Measurements from ENCODE around the gene KCTD11.

The KCTD11 gene

GRCh38 chr17:7388856-7389255 is 36.9 kb downstream of the KCTD11 start:
- H3K4me3 ChIP-seq (ENCODE audit: low read depth, low read length), result no peak overlapping the region
- no peak for DNase-seq (ENCODE audit: low read depth)
- TF ChIP-seq CTCF (conservative IDR thresholded peaks at IDR 0.05; ENCODE audit: low read depth, low read length), result no peak

- TF ChIP-seq CTCF (conservative IDR thresholded peaks at IDR 0.05; ENCODE audit: low read depth, low read length), result no peak
- no peak for DNase-seq (ENCODE audit: low read depth)
- H3K4me3 ChIP-seq (ENCODE audit: low read depth, low read length), result no peak overlapping the region
These were observed 38.3 kb downstream of the KCTD11 start for GRCh38 chr17:7389924-7390910.

GRCh38 chr17:7391307-7391706 is 39.3 kb downstream of the KCTD11 start:
- no peak for DNase-seq (ENCODE audit: low read depth)
- no peak overlapping the region for H3K4me3 ChIP-seq (ENCODE audit: low read depth, low read length)
- TF ChIP-seq CTCF (conservative IDR thresholded peaks at IDR 0.05; ENCODE audit: low read depth, low read length), result no peak

DNA sequence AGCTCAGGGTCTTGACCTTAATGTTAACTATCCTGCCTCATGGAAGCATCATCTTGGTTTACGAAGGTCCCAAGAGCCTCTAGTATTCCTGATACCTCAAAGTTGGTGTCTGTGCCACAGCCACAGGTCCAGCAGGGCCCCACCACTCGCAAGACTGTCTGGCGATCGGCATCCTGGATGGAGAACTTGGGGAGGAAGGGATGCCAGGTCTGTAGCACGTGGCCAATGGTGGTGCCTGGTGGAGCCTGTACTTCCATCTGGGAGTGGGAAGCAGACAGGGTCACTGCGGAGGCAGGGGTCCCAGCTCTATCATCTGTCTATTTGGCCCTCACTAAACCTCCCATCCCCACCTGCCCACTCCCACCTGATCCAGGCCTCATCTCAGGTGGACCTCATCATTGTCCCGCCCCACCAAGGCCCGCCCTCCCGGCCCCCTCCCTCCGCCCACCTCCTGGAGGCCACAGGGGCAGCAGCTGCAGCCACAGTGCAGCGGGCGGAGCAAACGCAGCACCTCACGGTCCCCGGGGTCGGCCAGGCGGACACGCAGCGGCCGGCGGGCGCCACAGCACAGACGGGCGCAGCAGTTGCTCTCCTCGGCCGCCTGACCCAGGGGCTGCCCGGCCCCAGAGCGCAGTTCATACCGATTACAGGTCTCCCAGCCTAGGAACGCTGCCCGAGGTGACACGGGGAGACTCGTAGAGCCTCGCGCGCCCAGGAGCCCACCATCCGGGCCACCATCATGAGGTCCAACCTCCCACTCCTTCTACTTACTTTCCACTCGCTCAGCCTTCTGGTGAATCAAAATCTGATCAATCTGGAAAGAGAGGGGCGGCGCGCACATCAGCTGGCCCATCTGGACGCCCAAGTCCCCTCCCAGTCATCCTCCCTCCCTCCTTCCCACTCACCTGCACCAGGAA is 41.0 kb downstream of the KCTD11 start:
- peak overlapping the region; percentile 85 for H3K4me3 ChIP-seq (ENCODE audit: low read depth, low read length)
- no peak for TF ChIP-seq CTCF (conservative IDR thresholded peaks at IDR 0.05; ENCODE audit: low read depth, low read length)
- DNase-seq (ENCODE audit: low read depth), result no peak

GRCh38 chr17:7393613-7394451 is 41.9 kb downstream of the KCTD11 start:
- DNase-seq (ENCODE audit: low read depth), result peak; percentile 25
- H3K4me3 ChIP-seq (ENCODE audit: low read depth, low read length), result peak overlapping the region; percentile 85
- peak; percentile 15 for TF ChIP-seq CTCF (conservative IDR thresholded peaks at IDR 0.05; ENCODE audit: low read depth, low read length)

DNA sequence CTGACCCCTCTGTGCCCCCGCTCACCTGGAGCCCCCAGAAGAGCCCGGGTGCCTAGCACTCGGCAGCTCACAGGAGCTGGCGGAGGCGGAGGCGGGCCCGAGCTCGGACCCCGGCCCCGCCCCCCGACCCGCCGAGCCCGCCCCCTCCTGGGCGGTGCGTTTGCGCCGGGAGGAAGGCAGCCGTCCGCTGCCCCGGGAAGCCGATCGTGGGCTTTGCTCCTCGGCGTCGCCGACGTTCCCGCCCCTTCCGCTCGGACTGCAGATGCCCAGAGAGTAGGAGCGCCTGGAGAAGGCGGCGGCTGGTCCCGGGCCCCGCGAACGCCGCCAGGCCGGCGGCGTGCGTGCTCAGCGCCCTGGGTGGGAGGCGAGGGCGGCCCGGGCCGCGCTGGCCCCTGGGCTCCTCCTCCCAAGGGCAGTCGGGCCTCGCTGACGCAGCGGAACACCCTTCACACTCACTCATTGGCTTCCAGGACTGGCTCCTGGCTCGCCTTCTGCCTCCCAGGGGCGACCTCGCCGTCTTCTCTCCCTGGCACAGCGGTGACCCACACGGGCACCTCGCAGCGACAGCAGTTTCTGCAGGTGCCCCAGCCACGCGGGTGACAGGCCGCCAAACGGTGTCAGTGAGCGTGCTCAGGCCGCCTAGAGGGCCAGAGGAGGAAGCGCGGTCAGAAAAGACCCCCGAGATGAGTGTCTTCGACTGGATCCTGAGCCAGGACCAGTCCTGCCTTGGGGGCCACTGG is 42.7 kb downstream of the KCTD11 start, which contains the start of gene PLSCR3:
Gene PLSCR3 (minus strand): TSS at position 74 of the 740 bp plus-strand sequence. CDS start 415 bp downstream, outside the sequence.
- peak; percentile 88 for DNase-seq (ENCODE audit: low read depth)
- TF ChIP-seq CTCF (conservative IDR thresholded peaks at IDR 0.05; ENCODE audit: low read depth, low read length), result peak; percentile 57
- peak within 1 kb of the TSS; percentile 85 for H3K4me3 ChIP-seq (ENCODE audit: low read depth, low read length)

Measured in choroid plexus epithelial cell (primary cell).